GM19468 (cell line): ENCODE measurements around the gene TMEM150B.

Experiments
- ATAC-seq: cut with Tn5 transposase; IDR thresholded peaks from one replicate; pipeline ENCODE4 v1.9.1; 2021; ENCODE audit warnings: mild to moderate bottlenecking, moderate library complexity, moderate number of reproducible peaks; ENCODE audit not compliant: unreplicated experiment; ENCODE audit errors: extremely low read depth

Gene TMEM150B

DNA sequence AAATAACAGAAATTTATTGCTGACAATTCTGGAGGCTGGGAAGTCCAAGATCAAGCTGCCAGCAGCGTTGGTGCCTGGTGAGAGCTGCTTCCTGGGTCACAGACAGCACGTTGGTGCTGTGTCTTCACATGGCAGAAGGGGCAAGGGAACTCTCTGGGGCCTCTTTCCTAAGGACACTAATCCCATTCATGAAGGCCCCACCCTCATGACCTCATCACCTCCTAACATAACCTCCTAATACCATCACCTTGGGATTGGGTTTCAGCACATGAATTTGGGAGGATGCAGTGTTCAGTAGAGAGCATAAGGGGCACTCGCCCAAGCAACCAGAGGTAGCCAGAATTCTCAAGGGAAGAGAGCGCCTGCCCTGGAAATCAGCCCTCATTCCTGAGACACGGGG lies 15.7 kb downstream of the TMEM150B start:
- ATAC-seq: no peak

DNA sequence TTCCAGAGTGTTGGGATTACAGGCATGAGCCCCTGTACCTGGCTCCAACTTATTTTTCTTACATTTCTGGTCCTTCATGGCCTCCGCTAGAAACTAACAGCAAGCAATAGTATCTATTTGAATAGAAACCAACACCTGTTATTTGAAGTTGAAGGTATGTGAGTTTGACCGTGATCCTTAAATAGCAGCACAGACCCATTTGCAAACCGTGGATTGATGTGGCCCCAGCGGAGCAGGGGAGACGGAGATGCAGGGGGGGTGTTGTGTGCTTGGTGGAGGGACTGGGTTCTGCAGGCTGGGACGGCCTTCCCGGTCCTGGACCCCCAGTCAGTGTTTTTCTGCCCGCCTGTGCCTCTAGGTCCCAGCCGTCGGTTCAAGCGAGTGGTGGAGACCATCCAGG lies 16.9 kb downstream of the TMEM150B start:
- no peak for ATAC-seq

- no peak for ATAC-seq
Observed at GRCh38 chr19:55306712-55307111, 18.4 kb downstream of the TMEM150B start.

DNA sequence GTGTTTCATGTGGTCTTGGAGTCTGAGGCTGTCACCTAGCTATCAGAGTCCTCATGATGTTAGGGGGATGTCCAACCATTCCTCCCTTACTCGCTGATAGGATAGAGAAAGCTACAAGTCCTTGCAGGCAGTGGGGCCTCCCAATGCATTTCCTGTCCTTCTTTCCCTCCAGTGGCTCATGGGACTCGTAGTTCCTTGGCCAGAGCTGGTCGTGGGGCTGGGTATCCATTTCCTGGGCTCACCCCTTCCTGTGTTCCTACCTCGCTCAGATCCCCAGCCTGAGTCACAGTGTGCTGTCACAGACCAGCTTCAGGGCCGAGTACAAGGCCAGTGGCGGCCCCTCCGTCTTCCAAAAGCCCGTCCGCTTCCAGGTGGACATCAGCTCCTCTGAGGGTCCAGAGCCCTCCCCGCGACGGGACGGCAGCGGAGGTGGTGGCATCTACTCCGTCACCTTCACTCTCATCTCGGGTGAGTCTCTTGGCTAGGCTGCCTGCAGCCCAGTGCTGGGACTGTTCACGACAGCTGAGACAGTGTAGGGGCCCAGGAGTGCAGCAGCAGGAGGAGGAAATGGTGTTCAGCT lies 19.1 kb downstream of the TMEM150B start:
- ATAC-seq: no peak

GRCh38 chr19:55305491-55305890 lies 19.6 kb downstream of the TMEM150B start:
- no peak for ATAC-seq

- ATAC-seq: no peak
Observed at GRCh38 chr19:55304980-55305379, 20.2 kb downstream of the TMEM150B start.

GRCh38 chr19:55304279-55304978 lies 20.7 kb downstream of the TMEM150B start:
- ATAC-seq: no peak

- ATAC-seq: no peak
Observed at GRCh38 chr19:55303477-55303876, 21.7 kb downstream of the TMEM150B start.

GRCh38 chr19:55302318-55302703 lies 22.8 kb downstream of the TMEM150B start:
- no peak for ATAC-seq

DNA sequence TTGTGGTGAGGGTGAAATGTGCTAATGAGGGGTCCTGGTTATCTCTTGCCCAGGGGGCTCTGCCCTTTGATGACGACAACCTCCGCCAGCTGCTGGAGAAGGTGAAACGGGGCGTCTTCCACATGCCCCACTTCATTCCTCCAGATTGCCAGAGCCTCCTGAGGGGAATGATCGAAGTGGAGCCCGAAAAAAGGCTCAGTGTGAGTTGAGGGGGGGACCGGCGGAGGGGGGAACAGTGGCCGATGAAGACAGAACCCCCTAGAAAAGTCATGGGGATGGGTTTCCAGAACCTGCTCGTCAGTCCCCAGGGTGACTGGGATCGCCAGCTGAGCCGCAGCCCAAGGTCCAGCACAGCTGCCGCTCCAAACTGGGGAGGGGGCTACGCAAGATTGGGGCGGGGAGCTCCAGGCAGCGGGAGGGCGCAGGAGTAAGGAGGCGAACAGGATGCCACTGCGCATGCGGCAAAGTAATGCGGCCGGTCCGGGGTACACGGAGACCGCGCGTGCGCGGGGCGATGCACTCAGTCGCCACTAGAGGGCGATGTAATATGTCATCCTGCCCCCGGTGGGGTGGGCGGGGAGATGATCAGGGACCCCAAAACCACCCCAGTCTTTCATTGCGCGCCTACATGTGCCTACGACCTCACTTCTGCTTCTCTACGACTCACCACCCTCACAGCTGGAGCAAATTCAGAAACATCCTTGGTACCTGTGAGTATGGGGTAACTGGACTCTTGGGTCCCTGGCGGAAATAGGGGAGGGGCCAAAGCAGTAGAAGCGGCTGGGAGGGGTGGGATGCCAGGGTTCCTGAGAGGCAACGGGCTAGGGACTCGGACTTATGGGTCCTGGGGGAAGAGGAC lies 23.5 kb downstream of the TMEM150B start:
- no peak for ATAC-seq

DNA sequence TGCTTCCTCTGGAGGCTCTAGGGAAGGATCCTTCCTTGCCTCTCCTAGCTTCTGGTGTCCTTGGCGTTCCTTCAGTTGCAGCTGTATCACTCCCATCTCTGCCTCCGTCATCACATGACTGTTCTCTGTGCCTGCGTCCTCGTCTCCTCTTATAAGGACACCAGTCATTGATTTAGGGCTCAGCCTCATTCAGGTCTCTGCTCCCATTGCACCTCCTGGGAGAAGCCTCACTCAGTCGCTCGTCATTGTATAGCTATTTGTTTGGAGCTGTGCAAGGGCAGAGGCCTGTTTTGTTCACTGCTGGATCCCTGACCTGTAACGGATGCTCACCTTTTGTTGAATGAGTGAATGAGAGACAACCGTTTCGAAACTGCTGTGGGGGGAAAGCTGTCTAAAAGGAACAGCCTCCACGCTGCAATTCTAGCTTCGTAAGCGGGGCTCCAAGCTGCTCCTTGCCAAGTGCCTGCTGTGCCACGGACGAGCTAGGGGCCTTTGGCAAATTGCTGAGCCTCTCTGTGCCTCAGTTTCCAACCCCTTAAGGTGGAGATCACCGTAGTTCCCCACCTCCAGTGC lies 24.2 kb downstream of the TMEM150B start:
- no peak for ATAC-seq

GRCh38 chr19:55299991-55300390 lies 25.1 kb downstream of the TMEM150B start:
- ATAC-seq: no peak

DNA sequence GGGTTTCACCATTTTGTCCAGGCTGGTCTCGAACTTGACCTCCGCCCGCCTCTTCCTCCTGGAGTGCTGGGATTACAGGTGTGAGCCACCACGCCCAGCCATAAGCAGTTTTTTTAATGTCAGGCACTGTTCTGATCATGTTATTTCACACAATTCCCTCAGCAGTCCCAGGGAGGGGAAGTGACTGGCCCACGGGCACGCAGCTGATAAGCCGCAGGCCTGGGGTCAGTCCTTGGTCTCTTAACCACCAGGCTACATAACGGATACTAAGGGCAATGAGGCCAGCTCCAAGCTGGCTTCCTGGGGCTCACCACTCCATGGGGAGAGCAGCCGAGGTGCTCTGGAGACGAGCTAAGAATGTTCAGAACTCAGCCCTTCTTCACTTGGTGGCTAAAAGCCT lies 27.9 kb downstream of the TMEM150B start:
- no peak for ATAC-seq

- ATAC-seq: no peak
Observed at GRCh38 chr19:55289117-55289796, 35.9 kb downstream of the TMEM150B start.

DNA sequence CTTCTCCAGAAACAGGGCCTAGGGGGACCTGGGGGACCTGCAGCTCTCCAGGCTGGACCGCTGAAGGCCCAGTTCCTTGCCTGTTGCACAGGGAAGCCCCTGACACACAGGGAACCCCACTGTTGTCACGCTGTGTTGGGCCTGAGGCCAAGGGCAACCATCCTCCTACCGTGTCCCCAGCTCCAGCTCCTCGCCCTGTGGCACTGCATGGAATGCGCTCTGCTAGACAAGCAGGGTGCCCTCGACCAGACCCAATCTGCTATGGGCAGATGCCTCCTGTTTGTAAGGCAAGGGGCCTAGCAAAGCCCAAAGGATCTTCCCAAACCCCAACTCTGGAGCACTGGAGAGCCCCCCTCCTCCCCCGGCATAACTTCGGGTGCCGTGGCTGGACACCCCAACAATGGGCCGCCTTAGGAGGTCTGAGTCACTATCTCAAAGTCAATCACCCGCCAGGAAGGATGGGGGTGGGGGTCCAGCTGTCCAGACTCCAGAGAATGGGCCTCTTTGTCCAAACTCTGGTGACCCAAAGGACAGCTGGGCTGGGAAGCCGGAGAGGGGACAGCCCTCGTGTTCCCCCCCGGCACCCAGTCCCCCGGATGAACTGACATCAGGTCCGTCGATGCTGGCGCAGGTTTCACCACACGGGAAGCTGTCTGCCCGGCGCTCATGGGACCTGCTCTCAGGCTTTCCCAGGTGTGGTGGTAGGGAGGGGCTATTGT lies 37.6 kb downstream of the TMEM150B start:
- no peak for ATAC-seq

DNA sequence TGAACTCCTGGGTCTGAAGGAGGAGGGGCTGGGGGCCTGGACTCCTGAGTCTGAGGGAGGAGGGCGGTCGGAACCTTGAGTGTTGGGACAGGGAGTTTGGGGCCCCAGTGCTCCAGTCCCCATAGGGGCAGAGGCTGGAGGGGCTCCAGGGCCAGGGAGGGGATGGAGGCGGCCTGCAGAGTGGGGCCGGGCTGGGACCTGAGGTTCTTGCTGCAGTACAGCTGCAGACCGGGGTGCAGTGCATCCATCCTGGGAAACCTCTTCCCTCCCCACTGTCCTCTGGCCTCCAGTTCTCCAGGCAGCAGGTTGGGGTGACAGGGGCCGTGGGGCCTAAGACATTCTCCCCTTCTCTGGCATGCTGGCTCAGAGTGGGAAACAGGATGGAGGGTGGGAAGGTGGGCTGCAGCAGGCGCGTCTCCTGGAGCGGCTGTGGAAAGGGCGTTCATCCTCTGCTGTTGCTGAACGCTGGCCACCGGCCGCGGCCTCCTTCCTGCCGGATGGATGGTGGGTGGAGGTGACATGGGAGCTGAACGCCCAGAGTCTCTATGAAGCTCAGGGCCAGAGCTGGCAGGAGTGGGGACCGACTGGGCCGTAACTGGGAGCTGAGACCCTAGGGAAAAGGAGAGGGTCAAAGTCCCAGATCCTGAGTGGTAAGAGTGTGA lies 39.8 kb downstream of the TMEM150B start:
- no peak for ATAC-seq

DNA sequence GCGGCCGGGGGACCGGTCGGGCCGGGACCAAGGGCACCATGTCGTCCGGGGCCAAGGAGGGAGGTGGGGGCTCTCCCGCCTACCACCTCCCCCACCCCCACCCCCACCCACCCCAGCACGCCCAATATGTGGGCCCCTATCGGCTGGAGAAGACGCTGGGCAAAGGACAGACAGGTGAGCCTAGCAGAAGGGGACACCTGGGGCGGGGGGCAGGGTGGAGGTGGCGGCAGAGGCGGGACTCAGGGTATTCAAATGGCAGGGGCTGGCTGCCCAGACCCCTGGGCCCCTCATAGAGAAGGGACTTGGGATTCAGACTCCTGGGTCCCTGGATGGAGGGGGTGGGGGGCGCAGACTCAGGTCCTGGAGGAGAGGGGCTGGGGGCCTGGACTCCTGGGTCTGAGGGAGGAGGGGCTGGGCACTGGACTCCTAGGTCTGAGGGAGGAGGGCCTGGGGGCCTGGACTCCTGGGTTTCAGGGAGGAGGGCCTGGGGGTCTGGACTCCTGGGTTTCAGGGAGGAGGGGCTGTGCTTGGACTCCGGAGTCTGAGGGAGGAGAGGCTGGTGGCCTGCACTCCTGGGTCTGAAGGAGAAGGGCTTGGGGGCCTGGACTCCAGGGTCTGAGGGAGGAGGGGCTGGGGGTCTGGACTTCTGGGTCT lies 40.6 kb downstream of the TMEM150B start:
- ATAC-seq: no peak

DNA sequence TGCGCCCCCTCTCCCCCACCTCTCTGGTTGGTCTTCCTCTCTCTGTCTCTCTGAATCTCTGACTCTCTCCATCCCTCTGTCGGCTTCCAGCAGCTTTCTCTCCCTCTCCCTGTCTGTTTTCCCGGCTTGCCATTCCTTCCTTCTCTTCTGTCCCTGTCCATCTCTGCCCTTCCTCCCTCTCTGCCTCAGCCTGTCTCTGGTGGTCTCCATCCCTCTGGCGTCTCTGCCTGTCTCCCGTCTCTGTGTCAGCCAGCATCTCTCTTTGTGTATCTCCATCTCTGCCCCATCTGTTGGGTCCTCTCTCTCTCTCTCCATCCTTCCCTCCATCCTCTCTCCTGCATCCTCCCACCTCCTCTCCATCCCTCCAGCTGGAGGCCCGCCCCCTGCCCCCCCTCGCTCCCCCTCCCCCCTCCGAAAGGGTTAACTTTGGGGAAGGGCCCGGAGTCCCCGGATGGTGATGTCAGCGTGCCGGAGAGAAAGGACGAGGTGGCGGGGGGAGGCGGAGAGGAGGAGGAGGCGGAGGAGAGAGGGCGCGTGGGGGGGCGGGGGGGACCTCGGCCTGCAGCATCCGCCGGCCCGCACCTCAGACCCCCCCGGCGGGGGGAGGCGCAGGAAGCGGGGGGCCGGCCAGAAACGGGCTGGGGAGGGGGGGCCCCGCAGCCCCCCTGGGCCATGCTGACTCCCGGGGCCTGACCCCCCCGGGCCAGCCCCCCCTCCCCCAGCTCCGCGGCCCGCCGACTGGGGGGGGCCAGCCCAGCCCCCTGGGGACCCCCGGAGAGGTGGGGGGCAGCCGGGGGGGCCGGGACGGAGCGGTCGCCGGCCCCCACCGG lies 41.4 kb downstream of the TMEM150B start, which contains the start of gene BRSK1:
Gene BRSK1, plus strand, starts transcription at position 450 of the 830 bp plus-strand sequence. CDS start 446 bp downstream, outside the sequence.
- ATAC-seq: no peak
